CD4-positive, alpha-beta T cell treated with Interleukin-4 for 1 hour (primary cell): Measurements from ENCODE around the gene PHACTR2.

Experiments used
- DNase-seq, 2 donors: peaks; one replicate each; pipeline ENCODE4 v3.0.0-alpha.2; 2020 to 2022

PHACTR2 gene

DNA sequence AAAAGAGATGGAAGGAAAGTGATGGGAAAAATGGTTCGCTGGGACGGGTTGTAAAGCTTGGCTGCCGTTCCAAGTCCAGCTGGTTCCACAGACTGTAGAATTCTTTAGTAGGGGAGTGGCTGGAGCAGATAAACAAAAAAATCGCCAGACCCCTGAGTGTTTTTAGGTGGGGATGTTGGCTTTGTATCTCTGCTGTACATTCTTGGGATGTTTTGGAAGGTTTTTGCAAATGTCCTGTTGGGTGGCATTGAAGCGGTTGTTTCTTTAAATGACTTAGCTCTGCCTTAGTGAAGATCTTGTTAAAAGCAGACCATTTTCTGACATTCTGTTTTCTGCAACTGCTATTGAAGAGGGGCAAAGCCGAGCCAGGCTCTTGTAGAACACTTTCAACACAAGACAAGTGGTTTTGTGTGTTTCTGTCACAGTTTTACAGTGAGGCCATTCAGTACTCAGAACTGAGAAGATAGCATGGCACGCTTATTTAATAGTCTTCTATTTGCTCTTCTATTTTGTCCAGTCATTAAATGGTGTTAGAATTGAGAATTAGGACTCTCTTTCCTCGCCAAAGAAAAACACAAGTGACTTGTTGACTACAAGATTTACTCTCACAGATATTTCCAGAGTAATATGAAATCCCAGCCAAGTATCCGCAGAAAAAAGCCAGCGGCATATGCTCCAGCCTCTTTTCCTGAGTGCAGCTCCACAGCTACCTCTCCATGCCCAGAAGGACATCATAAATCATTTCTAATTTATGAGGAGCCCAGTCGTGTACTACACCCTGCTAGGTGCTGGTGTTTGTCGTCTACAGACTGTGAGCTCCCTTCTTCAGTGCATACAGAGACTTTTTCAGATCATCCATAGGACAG lies 65.8 kb downstream of the PHACTR2 start:
- no peak for DNase-seq

DNA sequence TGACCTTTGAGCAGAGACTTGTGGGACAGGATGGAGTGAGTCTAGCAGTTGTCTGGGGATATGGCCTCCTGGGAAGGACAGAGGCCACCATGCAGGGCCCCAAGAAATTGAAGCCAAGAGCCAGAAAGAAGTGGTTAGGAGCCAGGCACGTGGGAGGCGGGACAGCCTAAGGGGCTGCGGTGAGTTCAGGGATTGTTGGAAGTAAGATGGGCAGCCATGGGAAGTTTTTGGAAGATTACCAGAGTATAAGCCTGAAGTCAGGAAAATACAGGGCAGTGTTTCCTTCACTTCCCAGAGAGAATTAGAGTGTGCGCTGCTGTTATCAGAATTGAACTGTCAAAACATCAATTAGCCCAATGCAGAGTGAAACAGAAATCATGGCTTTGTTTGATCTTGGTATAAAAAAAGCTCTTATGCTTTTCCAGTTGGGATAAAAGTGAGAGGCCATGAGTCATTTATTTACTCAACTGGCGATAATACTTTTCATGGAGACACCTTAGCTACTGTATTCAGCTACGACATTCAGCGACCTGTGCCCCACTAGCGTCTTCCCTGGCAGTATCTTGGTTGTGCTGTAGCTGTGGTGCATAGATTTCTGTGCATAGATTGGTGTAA lies 66.9 kb downstream of the PHACTR2 start:
- DNase-seq: no peak

DNA sequence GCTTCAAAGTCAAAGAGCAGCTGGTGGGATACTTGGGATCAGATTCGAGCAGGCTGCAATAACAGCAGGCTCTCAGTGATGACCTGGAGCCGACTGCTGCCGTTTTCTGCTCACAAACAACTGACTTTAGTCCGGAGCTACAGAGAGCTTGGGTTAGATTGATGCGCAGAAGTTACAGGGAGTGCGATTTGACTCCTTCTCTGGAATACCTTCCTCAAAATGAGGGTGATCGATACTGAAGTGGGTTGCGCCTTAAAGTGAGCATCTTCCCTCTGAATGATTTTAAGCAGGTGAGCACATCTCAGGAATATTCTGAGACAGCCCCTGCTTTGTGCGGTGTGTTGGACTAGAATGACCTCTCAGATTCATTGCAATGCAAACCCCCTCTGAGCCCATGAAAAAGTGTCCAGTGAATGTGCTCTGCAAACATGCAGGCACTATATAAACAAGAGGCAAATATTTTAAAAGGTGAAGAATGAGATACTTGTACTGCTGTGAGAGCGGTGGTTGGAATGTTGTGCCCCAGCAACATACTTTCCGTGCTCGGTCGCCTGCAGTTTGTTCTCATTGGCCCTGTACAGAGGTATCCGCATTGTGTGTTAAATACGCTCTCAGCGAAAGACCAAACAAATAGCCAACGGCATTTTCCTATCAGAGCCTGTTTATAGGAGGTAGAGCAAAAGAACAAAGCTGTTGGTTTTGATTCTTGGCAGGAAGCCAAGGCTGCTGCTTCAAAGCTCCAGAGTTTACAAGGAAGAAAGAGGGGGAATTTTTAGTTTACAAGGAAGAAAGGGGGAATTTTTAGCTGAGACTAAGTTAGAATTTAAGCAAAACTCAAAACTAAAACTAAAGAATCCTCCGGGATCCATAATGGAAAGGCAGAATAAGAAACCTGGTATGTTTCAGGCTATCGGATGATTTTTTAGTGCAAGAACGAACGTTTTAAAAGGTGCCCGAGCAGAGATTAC lies 67.7 kb downstream of the PHACTR2 start:
- DNase-seq: no peak

DNA sequence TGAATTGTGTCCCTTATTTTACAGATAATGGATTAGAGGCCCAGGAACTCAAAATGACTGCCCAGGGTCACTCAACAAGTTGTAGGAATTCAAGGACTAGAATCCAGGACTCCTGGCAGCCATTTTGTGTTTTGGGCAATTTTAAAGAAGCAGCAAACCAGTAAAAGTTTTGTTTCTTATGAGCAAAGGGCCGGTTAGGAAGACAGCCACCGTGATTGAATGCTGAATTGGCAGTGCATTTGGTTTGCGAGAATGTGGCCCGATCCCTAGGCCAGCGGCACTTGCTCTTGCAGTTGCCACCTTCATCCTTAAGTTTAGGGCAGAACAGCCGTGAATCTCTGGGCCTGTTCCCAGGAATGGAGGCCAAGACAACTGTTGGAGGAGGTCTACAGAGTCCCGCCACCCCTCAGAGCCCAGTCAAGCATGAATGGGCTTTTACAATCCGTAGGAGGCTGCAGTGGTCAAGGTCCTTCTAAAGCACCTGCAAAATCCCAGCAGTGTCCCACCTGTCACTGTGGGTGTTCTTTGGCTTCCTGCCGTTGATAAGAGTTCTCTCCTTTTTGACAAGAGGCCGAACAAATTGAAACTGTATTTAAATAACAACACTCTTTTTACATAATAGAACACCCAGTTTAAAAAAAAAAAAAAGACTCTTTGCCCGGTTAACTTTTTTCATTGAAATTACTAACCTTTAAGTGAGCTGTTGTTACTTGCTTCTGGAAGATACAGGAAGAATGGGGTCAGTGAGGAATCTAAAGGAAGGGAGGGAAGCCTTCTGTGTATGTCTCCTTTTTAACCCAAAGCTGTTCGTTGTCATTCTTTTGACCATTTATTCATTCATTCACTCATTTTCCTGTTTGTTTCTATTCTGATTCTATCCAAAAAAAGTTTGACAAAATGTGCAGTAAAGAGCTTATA lies 68.7 kb downstream of the PHACTR2 start:
- DNase-seq: no peak

DNA sequence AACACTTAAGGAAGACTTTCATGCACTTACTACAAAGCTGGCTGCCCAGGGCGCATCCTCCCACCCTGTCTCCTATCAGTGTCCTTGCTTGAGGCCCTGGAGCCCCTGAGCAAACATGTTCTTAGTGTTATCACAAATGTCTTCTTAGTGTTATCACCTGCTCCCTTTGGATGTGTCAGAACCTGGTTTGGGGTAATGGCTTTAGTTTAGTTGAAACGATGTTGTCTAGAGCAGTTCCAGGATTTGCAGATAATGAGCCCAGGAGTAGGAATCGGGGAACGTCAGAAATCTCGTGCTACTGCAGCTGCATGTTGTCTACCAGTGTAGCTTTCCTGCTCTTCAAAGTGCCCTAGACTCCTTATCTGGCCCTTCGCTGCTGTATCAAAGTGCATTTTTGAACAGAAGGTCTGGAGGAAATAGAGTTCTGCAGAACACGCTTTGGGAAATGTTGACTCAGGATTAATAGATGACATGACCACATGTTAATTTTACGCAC lies 69.6 kb downstream of the PHACTR2 start:
- DNase-seq: no peak

DNA sequence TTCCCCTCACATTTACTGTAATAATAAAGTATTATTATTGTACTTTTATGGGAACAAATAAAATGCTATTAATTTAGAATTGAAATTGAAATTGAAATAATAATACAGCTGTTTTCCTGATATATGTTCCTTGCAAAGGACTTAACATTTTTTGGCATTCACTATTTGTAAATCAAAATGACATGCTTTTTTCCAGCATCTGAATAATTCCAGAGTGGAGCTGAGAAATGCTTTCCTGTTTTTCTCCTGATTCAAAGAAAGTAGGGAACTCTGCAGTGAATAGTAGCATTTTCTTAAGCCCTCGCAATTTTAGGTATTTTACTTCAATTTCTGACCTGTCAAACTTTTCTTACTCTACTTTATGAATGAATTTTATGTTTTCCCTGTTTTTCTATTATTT lies 72.1 kb downstream of the PHACTR2 start:
- no peak for DNase-seq

DNA sequence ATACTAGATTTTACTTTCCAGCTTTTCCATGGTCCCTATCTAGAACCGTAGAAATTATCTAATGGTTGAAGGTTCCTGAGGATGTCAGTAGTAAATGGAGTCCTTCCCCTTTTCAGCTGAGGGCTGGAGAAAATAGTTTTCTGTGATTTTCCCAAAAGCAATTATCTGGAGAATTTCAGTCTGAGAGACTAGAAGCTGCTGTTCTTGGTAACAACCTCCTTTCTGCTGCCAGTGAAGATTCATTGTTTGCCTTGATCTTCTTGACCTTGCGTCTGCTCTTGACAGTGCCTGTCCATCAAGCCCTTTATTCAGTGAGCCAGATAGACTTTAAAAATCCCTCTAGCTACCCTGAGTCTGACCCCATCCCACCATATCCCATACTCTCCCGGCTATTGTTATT lies 73.1 kb downstream of the PHACTR2 start:
- DNase-seq: no peak

DNA sequence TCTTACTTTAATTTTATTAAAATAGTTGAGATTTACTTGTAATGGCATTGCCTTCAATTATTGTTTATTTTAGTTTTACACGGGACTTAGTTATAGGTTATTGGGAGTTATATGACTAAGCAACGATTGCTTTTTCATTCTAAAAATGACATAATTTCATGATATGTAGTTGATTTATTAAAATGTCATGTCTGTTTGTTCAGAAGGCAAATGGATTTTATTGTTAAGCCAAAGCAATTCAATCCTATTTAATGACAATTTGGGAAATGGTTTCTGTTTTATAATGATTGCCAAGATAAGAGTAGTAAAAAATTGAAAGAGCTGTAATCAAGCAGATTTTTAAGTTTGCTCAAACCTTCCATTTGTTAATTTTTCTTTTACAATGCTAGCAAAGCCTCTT lies 74.7 kb downstream of the PHACTR2 start:
- no peak for DNase-seq

DNA sequence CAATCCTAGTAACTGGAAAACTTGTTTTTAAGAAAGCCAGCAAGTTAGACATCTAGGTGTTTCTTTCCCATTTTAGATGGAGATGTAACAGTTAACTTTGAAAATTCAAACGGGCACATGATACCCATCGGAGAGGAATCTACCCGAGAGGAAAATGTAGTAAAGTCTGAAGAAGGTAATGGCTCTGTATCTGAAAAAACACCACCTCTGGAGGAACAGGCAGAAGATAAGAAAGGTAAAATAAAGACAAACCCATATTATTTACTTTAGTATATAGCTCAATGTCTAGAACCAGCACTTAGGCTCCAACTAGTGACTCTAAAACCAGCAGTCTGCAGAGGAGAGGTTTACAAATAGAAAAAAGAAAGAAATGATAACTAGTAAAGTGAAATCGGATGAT lies 75.9 kb downstream of the PHACTR2 start:
- DNase-seq: no peak

DNA sequence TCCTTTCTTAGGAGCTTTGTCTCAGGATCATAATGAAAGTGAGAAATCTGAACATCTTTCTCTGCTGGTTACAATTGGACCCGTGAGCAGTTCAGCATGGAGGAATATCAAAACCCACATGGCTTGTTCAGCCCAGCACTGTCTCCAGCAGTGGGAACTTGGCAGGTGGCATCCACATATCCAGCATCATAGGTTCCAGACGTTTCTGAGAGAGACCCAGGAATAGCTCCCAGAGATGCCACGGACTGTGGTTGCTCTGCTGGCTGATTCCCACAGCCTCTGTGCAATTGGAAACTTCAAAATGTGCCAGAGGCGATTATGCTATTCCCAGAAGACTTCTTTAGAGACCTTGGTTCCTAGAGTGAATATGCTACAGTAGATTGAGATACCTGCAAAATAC lies 76.4 kb downstream of the PHACTR2 start:
- DNase-seq: no peak

DNA sequence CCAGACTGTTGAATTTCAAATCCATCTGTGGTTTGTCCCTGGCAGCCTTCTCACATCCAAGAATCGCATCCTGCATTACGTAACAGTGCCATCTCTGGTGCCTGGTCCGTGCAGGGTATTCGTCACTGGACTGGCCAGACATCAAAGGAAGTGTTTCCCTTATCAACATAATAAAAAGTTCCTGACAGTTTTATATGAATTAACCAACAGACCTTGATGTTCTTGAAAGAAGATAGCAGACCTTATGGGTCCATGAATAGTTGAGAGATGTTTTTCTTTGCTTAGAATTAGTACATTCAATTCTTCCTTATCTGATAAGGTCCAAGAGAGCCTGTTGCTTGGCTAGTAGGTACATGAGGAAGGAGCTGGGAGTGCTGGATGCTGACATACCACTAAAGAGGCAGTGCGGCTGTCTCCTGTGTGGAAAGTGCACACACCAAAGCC lies 77.6 kb downstream of the PHACTR2 start:
- no peak for DNase-seq

DNA sequence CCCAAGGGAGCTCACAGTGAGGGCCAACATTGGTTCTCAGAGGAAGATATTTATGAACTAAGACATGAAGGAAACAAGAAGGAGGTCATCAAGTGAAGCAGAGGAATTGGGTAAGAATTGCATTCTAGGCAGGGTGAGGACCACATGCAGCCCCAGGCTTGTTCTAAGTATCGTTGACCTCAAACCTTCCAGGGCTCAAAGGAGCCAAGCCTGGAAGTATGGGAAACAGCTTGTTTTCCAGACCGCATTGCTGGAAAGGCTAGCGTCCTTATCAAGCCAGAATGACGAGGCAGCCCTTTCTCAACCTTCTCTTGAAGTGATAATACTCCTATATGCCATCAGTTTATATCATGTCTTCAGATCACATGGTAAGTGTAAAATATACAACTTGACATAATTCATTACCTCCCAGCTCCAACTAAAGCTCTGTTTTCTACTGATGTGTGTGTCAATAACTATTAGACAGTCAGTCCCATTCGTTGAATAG lies 79.6 kb downstream of the PHACTR2 start:
- no peak for DNase-seq

DNA sequence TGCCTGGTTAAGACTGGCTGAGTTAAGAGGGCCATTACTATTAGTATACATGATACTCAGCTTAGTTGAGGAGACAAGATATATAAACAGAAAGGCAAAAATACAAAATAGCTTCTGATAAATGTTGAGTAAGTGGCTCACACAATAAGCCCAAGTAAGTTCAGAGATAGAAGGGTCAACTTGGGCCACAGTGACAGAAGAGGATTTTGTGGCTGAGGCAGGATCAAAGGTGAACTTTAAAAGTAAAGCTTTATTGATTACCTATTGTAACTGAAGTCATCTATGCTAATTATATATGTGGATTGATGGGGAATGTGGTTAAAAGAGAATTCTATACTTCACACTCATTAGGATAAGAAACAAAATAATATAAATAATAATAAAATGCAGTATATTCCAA lies 80.8 kb downstream of the PHACTR2 start:
- no peak for DNase-seq

DNA sequence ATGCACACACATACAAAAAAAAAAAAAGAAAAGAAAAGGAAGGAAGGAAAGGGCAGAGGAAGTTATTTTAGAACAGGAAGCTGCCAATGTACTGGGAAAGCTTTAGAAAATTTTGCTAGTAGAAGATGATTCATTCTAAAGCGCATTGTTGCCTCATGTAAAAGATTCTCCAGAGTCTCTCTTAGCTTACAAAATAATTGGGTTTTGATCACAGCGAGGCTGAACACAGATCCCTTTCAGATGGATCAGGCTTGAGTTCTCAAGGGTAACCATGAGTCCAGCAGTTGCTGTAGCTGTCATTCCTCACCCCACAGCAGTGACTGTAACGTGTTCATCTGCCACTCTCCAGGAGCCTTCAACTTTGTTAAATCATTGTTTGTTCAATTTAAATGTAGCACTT lies 81.9 kb downstream of the PHACTR2 start:
- DNase-seq: no peak

DNA sequence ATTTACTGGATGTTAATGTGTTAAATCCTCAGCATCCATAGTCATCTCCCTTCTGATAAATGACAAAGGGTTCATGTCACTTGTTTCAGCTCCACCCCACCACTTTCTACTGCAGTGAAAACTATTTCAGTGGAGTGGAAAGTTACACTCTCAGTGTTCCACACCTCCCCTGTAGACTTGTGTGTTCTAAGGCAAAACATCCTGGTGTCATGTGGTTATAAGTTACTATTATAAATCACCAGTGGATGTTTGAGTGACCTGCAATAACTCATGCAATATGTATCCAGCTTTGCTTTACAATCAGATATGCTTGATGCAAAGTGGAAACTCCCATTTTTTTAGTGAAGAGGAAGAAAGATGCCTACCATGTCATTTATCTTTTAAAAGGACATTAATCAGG lies 83.3 kb downstream of the PHACTR2 start:
- no peak for DNase-seq

DNA sequence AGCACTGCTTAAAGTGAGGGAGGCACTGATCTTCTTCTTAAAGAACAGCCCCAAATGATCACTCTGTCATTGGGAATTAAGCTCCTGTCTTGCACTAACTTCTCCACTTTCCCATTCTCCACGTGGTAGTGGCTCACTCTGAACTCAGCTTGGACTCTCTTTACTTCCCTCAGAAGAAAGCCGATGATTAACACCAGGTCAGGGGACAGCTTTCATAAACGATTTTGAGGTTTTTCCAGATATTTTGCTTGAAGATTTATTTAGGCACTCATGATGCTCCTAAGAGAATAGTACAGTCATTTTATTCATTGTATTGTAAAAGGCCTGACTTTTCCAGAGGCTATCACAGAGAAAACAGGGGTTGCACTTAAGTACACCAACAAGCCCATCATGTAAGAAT lies 84.4 kb downstream of the PHACTR2 start:
- no peak for DNase-seq

DNA sequence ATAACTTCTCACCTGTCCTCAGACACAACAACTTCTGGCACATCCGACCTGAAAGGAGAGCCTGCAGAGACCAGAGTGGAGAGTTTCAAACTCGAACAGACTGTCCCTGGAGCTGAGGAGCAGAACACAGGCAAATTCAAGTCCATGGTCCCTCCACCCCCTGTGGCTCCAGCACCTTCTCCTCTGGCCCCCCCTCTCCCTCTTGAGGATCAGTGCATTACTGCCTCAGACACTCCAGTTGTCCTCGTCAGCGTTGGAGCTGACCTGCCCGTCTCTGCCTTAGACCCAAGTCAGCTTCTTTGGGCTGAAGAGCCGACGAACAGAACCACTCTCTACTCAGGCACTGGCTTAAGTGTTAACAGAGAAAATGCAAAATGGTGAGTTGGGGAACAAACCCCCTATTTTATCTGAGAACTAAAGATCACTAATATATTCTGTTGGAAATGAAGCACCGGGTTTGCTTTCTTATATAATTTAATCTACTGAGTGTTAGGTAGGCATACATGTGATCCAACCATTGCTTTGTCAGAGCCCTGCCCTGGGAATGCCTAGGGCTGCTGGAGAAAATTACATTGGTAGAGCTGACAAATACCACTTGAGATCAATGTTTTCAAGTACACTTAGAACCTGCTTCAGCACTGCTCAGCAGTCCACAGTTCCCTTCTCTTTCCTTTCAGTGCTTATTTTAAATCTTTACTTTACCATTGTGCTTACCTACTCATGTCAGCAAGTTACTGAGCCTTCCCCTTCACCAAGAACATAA lies 87.8 kb downstream of the PHACTR2 start:
- no peak for DNase-seq

DNA sequence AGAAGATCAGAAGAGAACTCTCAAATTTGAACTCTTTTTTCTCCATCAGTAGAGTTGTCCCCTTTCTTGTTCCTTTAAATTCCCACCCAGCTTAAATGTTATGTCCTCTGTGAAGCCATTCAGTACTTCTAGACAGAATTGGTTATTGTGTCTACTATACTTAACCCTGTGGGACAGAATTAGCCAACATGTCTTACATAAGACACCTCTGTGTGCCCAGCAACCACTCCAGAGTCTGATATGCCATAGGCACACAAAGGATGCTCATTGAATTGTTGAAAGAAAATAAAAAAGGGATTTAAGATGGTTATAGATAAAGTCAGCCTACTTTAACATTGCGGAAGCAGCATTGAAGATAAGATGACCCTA lies 88.4 kb downstream of the PHACTR2 start:
- DNase-seq: no peak

DNA sequence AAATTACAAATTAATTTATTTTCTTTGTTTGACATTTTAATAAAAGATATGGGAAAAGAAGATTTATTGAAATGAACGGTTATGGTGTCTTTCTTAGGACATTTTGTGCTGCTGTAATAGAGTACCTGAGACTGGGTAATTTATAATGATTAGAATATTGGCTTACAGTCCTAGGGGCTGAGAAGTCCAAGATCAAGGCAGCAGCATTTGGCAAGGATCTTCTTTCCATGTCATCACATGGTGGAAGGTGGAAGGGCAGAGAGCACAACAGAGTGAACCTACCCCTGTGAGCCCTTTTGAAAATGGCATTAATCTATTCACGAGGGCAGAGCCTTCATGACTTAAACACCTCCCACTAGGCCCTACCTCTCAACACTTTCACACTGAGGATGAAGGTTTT lies 89.7 kb downstream of the PHACTR2 start:
- no peak for DNase-seq

DNA sequence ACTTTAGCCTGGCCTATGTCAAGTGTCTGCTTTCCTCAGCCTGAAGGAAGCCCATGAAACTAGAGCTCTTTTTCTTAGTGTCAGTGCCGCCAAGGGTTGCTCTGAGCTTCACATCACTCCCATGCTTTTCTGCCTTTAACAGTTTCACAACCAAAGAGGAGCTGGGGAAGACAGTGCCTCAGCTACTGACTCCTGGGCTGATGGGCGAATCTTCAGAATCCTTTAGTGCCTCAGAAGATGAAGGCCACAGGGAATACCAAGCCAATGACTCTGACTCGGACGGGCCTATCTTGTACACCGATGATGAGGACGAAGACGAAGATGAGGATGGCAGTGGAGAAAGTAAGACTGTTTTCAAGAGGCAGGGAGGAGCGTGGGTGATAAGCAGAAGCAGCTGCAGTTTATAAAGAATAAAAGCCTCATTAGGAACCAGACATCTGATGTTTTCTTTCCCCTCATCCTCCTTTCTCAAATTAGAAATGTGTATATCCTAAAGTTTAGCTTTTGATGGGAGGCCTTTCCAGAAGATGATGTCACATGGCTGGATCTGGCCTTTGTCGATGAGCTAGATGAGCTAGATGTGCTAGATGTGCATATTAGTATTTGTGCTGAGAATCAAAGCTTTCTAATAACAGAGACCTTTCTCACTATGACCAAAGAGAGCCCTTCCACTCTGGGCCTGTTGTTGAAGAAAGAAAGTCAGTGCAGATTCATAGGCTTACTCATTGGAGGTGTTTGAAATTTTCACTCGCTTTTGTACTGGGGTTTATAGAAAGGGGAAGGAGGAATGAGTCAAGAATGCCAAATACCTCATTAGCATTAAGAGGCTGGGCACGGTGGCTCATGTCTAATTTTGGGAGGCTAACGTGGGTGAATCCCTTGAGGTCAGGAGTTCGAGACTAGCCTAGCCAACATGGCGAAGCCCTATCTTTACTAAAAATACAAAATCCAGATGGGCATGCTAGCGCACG lies 94.6 kb downstream of the PHACTR2 start:
- no peak for DNase-seq
